HG03520 (cell line): ENCODE measurements around the gene KREMEN1.
"Not testable (repeated sequence)": the region's sequence is repeated elsewhere in the genome, so short reads cannot be mapped to it uniquely, and the experiment has no call there.

Experiments used
- ATAC-seq: cut with Tn5 transposase; IDR thresholded peaks from one replicate; pipeline ENCODE4 v1.9.1; 2021; ENCODE audit warnings: mild to moderate bottlenecking, moderate library complexity; ENCODE audit not compliant: unreplicated experiment

Gene KREMEN1

GRCh38 chr22:29098296-29098695 is 25.5 kb downstream of the KREMEN1 start:
- ATAC-seq = no peak

- no peak for ATAC-seq
Observed at GRCh38 chr22:29102300-29102699, 29.5 kb downstream of the KREMEN1 start.

GRCh38 chr22:29103121-29103520 is 30.3 kb downstream of the KREMEN1 start:
- ATAC-seq = no peak

- no peak for ATAC-seq
Observed at GRCh38 chr22:29105468-29105867, 32.6 kb downstream of the KREMEN1 start.

GRCh38 chr22:29106839-29107238 is 34.0 kb downstream of the KREMEN1 start:
- no peak for ATAC-seq

- ATAC-seq = no peak
Observed at GRCh38 chr22:29108137-29108536, 35.3 kb downstream of the KREMEN1 start.

GRCh38 chr22:29109822-29110221 is 37.0 kb downstream of the KREMEN1 start:
- ATAC-seq = no peak

GRCh38 chr22:29110946-29111345 is 38.1 kb downstream of the KREMEN1 start:
- ATAC-seq = no peak

GRCh38 chr22:29112121-29112520 is 39.3 kb downstream of the KREMEN1 start:
- no peak for ATAC-seq

- no peak for ATAC-seq
Observed at GRCh38 chr22:29112681-29113080, 39.8 kb downstream of the KREMEN1 start.

GRCh38 chr22:29113319-29113718 is 40.5 kb downstream of the KREMEN1 start:
- no peak for ATAC-seq

- no peak for ATAC-seq
Observed at GRCh38 chr22:29114392-29114791, 41.6 kb downstream of the KREMEN1 start.

GRCh38 chr22:29115682-29116288 is 43.0 kb downstream of the KREMEN1 start:
- no peak for ATAC-seq

- ATAC-seq = no peak
Observed at GRCh38 chr22:29116397-29117123, 43.7 kb downstream of the KREMEN1 start.

GRCh38 chr22:29117799-29118477 is 45.1 kb downstream of the KREMEN1 start:
- no peak for ATAC-seq

- ATAC-seq = not testable (repeated sequence)
Observed at GRCh38 chr22:29120098-29120912, 47.5 kb downstream of the KREMEN1 start.

- ATAC-seq = no peak
Observed at GRCh38 chr22:29121124-29121523, 48.3 kb downstream of the KREMEN1 start.

- no peak for ATAC-seq
Observed at GRCh38 chr22:29122041-29122440, 49.2 kb downstream of the KREMEN1 start.

- no peak for ATAC-seq
Observed at GRCh38 chr22:29124777-29125442, 52.1 kb downstream of the KREMEN1 start.

GRCh38 chr22:29125443-29125778 is 52.6 kb downstream of the KREMEN1 start:
- no peak for ATAC-seq

GRCh38 chr22:29125844-29126243 is 53.0 kb downstream of the KREMEN1 start:
- ATAC-seq = no peak
